Cardiac septum (tissue), 1 donor: ENCODE data around the gene SH3BP5. TPM values are rescaled to one million over a fixed set of nuclear protein-coding genes. Genes with fewer than 3 reads are reported as not detected.

Source experiments
- DNase-seq: peaks from one replicate; pipeline ENCODE4 v3.0.0-alpha.2; 2020; ENCODE audit warnings: low spot score
- intact Hi-C: fragments of 100-400 bp; cut with DNase I; formaldehyde crosslinking; loops from one replicate; pipeline ENCODE4 v1.14.0; 2022
- total RNA-seq: library from RNA; stranded (reverse); fragmentation: NEBNext Ultra II Directional; extraction: Animal tissue kit (Norgen Biotek cat#: 25700); gene quantifications from one replicate; pipeline ENCODE4 v1.2.1, GENCODE V29; 2021
- donor health status: DM: no; HTN: no; CAD: no.

SH3BP5 gene
- total RNA-seq, 1 donor from 2014 or later: 11.4 TPM

DNA sequence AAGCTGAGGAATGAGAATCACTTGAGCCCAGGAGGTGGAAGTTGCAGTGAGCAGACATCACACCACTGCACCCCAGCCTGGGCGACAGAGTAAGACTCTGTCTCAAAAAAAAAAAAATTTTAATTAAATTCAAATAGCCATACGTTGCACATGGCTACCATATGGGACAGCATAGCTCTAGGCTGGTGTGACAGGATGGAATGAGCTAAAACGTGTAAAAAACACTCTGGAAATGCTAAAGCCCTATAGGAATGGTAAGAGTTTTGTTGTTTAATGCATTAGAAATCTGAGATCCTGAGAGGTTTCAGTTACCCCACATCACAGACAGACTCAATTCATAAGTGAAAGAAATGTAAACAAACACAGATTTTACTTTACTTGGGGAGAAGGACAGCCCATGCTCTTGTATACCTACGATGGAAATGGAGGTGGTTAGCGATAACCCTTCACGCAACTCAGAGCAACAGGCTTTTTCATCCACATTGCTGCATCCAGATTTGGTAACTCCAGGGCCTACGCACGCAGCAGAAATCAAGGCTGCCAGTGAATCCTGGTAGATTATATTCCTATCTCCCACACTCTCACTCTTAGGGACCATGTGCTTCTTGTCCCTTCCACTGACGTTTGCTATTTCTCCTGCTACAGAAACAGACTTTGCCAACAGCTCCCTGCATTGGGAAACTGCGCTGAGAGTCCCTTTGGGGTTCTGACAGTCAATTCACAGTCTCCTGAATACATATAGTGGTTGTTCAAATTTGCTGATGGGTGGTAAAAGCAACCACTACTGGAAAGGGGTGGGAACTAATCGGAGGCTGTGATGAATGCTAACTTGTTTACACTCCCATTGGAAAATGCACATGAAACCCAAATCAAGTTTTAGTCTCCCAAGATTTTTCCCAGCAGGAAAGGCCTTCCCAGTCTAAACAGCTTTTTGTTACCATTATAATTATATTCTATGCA lies 3.1 kb downstream of the SH3BP5 start:
- intact Hi-C loops: no loop called here
- no peak for DNase-seq

DNA sequence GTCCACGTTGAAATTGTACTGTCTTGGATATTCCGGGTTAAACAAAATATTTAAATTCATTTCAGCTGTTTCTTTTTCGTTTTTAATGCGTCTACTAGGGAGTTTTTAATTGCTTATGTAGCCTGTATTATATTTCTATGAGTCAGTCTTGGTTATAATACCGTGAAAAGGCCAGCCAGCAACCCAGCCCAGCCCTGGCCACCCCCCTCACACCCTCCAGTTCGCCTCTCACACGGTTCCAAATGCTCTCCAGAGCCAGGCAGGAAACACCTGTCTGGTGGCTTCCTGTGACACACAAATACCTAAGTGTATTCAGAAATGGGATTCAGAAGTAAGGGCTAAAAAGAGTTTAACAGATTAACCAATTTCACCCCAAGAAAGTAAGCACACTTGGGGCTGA lies 4.4 kb downstream of the SH3BP5 start:
- intact Hi-C loops: no loop called here
- DNase-seq: peak; percentile 77

DNA sequence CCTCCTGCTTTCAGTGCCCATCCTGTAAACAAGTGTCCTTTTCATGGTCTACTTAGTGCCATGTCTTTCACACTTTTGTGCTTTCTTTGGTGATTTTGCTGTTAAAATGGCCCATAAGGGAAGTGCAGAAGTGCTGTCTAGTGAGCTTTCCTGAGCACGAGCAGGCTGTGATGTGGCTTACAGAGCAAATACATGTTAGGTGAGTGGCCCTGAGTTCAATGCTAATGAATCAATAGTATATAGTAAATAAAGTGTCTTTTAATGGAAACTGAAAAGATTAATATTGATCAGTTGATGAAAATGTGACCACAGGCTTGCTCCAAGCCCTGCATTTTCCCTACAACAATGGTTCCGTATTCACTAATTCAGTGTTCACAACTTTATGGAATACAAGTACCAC lies 5.7 kb downstream of the SH3BP5 start:
- intact Hi-C loops: no loop called here
- DNase-seq: no peak

DNA sequence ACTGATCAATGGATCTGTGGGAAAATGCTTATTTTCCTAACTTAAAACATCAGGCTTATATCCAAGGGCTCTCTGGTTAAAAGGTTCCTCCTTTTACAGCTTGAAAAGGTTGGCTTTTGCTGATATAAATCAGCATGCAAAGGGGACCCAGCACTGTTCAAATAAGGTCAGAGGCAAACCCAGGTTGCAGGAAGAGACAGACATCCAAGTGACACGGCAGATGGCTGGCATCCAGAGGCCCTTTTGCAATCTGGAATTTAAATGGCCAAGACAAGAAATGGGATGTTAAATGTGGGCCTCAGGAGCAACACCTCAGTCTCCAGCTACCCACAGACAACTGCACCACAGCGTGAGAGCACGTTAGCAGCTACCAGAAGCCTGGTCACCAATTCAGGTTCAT lies 6.3 kb downstream of the SH3BP5 start:
- intact Hi-C loops: no loop called here
- peak; percentile 69 for DNase-seq

DNA sequence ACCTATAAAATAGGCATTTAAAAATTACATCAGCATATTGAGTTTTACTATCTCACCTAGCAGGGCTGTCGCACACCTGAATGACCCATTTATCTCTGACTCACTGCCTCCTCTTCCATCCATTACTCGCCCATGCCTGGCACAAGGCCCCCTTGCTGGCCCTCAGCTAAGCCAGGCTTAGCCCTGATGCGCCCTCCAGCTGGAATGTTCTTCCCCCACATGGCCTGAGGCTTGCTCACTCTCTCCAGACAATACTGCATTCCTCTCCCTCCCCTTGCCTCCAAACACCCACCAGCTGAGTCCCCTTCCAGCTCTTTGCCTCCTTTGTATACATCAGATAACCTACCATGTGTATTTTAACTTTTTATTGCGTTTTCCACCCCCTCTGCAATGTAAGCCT lies 7.2 kb downstream of the SH3BP5 start:
- intact Hi-C loops: no loop called here

DNA sequence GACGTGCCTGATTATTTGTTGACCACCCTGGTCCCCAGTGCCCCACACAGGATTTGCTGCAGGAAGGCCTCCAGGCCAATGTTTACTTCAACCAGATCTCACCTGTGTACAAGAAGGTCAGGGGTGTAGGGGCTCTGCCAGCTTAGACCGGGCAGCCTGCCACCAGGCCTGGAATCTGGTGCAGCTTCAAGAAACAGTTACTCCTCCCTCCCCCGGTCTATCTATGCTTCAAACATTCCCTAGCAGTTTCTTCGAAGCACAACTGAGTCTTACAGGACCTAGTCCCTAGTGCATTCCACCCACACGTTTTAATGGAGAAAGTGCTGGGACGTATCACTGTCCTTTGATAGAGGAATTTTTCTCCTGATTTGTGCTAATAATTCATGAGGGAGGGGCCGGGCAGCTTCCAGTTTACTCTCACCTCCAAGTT lies 8.0 kb downstream of the SH3BP5 start:
- peak; percentile 70 for DNase-seq
- intact Hi-C loops: no loop called here

More for the DNA sequence above, 7.2 kb downstream of the SH3BP5 start:
- DNase-seq: no peak

DNA sequence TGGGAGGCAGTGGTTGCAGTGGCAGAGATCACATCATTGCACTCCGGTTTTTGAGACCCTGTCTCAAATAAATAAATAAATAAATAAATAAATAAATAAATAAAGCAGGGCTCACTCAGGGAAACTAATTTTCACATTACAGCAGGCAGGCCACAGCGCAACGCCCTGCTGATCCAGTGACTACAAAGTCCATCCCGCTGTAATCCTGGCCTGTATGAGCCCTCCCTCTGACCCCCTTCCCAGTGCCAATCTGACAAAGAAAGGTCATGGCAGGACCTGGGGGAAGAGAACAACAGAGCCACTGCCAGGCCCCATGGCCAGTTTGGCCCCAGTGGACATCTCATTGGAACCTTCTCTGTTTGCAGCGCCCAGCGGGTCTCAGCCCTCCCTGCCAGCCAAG lies 9.3 kb downstream of the SH3BP5 start:
- no peak for DNase-seq
- intact Hi-C loops: no loop called here

DNA sequence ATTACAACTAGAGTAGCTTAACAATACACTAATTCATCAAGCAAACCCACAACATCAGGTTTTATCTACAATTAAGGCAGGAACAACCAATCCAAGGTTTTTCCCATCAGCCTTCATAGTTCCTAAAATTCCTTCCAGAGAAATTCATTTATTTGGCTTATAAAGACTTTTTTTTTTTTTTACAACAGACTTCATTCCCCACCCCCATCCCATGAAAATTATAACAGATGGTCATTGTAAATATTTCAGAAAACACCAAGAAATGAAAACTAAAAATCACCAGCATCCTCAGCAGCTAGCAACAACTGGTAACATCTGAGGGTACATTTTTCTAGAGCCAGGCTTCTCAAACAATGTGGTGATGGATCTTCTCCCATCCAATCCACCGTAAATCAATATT lies 11.0 kb downstream of the SH3BP5 start:
- intact Hi-C loops: no loop called here

DNA sequence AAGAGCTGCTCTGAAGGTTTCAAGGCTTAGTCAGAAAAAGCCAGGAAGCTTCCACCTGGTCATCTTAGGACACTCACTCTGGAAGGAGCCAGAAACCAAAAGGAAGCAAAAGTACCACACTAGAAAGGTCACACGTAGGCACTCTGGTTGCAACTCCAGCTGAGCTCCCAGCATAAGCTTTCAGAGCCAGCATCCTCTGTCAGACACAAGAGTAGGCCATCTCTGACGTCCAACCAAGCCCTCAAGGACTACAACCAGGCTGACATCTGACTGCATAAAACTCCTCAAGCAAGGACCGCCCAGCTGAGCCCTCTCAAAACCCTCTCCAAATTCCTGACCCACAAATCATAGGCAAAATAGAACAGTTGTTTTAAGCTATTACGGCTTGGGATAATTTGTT lies 12.8 kb downstream of the SH3BP5 start:
- DNase-seq: peak; percentile 68
- intact Hi-C loops: no loop called here

More for the DNA sequence above, 11.0 kb downstream of the SH3BP5 start:
- no peak for DNase-seq

DNA sequence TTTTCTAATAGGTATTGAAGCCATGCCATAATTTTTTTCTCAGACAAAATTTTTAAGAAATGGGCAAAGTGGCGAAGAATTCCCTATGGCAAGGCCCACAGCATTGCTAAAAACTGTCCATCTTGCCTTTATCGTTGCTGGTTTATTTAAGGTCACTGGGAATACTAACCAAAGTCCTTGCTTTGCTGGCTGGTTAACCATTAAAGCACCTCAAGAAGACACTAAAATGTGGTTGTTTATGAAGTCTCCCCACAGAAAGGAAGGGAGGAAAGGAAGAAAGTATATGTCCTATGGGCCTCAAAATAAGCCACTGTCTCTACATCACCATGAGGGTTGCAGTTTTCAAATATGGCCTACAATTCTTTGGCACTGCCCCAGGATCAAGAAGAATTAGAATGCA lies 13.2 kb downstream of the SH3BP5 start:
- intact Hi-C loops: no loop called here
- no peak for DNase-seq

DNA sequence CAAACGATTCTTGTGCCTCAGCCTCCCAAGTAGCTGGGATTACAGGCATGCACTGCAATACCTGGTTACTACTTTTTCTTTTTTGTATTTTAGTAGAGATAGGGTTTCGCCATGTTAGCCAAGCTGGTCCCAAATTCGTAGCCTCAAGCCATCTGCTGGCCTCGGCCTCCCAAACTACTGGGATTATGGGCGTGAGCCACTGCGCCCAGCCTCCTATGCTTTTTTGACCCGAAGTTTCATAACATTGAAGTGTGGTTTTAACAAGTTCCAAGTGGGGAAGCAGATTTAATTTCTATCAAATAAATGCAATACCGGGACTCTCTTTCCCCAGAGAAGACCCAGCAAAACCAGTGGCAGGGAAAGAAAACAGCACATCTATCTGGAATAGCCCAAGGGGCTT lies 13.7 kb downstream of the SH3BP5 start:
- no peak for DNase-seq
- intact Hi-C loops: no loop called here

DNA sequence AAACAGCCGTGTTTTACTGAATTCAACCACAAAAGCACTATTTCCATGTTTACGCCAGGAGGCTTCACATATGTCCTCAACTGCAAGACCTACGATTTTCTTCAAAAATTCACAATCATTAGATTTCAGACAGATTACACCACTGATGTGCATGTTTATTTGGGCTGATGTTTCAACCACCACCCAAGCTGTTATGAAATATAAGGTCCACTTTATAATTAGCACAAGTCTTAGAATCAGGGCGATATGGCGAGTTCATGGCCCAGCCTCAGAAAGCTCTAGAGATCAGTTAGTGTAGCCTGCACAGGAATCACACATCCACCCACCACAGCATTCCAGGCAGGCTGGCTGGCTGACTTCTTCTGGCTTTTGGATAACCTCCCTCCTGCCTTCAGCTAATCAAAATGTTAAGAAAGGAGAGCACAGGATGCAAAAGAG lies 15.4 kb downstream of the SH3BP5 start:
- intact Hi-C loops: no loop called here
- peak; percentile 78 for DNase-seq

DNA sequence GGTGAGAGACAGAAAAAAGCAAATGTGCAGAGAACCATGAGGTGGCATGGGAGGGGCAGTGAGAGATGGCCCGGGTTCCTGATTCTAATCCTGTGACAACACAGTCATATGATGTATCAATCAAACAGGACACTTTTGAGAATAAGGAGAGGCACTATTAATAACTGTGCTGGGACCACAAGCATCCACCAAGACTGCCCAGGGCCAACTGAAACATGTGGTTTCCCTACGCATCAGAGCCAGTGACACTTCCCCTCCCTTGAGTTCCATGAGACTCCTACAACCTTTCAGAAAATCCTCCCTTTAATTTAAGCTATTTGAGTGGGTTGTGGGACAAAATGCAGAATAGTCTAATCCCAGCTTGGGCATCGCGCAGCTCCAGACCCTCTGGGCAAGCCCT lies 17.4 kb downstream of the SH3BP5 start:
- peak; percentile 75 for DNase-seq
- intact Hi-C loops: no loop called here

DNA sequence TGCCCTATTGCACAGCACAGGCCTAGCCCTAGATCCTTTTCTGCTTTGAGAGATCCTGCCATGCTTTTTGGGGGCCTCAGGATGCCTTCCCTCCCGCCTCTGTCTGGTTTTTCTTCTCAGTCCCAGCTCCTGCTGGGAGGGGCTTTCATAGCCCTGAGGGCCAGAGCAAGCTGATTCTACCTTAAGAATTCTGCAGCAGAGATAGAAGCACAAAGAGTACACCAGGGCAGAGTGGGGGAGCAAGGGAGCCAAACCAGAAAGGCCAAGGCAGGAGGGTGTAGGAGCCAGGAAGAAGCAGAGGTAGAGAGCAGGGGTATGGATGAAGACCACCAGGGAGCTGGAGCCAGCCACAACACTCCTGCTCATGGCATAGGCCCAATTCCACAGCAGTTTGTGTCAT lies 18.1 kb downstream of the SH3BP5 start:
- intact Hi-C loops: no loop called here
- DNase-seq: no peak

DNA sequence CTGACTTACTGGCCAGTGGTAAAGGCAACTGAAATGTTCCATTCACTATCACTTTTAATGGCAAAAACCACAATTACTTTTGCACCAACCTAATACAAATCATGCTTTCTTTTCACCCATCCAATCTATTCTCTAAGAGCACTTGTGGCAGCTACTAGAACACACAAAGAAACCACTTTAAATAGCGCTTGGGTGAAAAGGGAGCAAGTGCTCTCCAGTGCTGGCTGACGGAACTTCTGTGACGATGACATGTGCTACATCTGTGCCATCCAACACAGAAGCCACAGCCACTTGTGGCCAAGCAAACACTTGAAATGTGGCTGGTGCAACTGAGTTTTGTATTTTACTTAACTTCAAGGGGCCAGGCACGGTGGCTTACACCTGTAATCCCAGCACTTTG lies 18.9 kb downstream of the SH3BP5 start:
- intact Hi-C loops: no loop called here
- no peak for DNase-seq

DNA sequence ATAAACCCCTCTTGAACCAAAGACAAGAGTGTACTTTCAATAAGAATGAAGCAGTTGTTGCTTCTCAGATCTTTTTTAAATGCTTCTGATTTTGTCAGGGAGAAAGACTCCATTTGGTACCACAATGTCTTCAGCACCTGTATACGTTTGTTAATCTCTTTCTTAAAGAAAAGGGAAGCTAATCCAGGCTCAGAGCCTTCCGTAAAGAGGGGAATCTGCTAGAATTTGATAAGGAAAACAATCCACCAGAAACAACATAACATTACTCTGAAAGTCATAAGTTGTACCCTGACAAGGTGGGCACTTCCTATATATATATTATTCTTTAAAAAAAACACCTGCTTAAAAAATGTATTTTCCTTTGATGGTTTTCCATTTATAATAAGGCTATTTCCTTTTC lies 19.8 kb downstream of the SH3BP5 start:
- no peak for DNase-seq
- intact Hi-C loops: no loop called here

DNA sequence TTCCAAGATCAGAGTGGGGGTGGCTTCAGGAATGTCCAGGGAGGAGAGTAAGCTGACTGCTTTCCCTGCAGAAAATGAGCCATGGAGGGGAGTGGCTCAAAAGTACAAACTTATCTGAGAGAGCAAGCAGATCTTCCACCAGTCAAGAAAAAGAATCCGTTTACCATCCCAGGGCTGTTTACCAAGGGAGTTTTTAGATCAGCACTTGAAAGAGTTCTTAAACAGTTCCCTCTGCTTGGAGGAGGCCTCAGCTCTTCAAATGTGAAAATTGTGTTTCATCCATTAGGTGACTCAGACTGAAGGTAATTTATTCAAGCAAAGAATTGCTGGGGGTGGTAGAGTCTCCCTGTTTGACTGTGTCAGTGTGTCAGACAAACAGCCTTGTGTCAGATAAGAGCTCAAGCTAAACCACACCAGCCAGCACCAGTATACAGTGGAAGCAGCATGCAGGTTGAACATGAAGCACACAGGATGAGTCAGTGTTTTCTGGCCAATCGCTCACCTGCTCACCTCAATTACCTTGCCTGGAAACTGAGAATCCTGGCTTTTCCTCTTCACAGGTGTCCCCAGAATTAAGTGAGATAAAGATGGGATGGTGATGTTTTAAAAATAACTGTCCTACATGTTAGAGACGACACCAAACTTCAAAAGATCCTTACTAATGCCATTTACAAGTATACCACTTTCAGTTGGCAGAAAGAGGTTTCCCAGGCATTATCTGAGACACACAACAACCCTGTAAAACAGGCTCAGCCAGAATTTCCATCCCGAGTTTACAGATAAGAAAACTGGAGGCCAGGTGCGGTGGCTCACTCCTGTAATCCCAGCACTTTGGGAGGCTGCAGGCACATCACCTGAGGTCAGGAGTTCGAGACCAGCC lies 21.7 kb downstream of the SH3BP5 start:
- DNase-seq: no peak
- intact Hi-C loops: no loop called here

DNA sequence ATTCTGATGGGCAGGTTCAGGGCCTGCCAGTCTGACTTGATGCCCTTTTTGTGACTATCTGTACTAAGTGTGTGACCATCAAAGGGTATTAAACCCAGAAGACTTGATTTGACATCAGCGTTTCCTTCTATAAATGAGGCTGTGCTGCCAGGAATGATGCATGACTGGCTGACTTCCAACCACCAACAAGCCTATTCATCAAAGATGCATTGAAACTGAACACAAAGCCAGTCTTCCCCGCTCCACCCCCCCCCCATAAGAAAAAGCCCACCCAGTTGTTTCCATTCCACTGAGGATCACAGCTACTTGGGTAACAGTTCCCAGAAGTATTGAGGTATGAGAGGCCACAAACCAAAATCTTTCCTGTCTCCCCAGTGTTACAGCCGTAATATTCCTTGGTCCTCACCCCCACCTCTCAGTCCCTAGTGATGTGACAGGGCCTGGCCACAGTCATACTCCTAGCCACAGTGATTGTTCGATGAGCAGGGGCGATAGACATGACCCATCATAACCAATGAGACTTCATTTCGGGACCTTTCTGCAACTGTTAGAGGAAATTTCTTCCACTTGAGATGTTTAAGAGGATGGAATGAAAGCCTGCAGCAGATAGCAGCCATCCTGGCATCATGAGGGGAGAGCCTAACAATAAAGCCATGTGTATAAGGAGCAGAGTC lies 22.6 kb downstream of the SH3BP5 start:
- no peak for DNase-seq
- intact Hi-C loops: no loop called here

DNA sequence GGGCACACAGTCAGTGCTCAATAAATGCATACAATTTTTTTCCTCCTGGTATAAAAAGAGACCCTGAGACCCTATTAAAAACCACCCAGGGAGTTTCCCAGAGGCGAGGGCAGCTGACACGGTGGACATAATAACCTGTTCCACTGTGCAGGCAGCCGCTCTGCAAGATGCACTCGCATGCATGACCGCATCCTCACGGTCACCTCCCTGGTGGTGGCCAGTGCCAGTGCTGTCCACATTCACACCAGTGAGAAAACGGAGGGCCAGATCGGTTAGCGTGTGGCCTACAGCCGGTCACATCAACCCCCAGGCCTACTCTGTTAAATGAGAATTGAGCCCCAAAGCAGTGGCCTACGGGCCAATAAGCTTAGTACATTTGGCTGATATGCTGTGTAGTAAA lies 24.8 kb downstream of the SH3BP5 start:
- intact Hi-C loops: no loop called here
- no peak for DNase-seq

DNA sequence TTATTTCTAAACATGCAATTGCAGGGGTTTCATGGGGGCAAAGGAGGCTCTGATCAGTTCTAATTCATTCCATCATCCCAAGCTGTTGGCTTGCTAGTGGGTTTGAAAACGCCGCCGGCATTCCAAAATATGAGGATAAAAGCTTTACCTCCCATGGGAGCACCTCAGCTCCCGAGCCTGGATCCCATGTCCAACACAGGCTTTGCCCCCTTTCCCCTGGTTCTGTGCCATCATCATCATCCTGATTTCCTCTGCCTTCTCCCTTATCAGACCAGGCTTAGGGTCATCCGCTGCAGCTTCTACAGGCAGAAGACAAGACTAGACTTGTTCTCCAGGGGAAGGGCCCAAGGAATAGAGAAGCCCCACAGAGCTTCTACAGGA lies 25.4 kb downstream of the SH3BP5 start:
- no peak for DNase-seq
- intact Hi-C loops: no loop called here
